GM12872 (cell line): Measurements from ENCODE around the gene PLPP2.
A peak's percentile ranks its signal among the peaks of the same experiment; 100 is the strongest.

ENCODE experiments used
- TF ChIP-seq, protein P1 (sequence below): IDR thresholded peaks from 3 replicates; pipeline ENCODE4 v1.5.1; 2011; ENCODE audit warnings: low read depth, mild to moderate bottlenecking, low read length, moderate library complexity; ENCODE audit not compliant: insufficient read depth

Gene PLPP2

DNA sequence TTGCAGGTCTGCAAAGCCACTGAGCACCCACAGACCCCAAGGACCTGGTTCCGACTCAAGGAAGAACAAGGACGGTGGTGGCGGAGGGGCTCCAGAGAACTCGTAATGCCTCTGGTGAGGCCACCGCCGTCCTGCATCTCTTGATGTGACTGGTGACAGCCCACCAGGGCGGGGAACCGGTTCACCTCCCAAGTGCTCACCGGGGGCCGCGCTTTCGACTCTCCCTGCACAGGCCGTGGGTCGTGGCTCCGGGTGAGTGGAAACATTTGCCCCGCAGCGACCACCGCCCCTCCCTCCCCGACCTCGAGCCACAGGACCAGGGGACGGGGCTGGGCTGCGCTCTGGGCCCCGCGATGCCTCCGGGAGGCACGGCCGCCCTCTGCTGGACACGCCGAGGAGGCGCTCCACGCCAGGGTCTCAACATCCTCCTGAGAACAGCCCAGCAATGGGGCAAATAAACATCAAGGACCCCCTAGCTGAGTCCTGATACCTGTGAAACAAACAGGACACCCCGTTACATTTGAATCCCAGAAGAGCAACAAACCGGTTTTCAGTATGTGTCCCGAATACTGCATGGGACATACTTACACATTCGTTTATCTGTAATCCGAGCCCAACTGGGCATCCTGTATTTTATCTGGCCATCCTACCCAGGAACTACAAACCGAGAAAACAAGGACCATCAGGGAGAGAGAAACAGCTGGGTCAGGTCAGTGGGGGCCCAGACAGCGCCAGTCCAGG lies 3.9 kb upstream of the PLPP2 start:
- TF ChIP-seq, protein P1, sequence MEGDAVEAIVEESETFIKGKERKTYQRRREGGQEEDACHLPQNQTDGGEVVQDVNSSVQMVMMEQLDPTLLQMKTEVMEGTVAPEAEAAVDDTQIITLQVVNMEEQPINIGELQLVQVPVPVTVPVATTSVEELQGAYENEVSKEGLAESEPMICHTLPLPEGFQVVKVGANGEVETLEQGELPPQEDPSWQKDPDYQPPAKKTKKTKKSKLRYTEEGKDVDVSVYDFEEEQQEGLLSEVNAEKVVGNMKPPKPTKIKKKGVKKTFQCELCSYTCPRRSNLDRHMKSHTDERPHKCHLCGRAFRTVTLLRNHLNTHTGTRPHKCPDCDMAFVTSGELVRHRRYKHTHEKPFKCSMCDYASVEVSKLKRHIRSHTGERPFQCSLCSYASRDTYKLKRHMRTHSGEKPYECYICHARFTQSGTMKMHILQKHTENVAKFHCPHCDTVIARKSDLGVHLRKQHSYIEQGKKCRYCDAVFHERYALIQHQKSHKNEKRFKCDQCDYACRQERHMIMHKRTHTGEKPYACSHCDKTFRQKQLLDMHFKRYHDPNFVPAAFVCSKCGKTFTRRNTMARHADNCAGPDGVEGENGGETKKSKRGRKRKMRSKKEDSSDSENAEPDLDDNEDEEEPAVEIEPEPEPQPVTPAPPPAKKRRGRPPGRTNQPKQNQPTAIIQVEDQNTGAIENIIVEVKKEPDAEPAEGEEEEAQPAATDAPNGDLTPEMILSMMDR: peak; percentile 79

GRCh38 chr19:294341-294945 lies 3.2 kb upstream of the PLPP2 start:
- TF ChIP-seq, protein P1: no peak

DNA sequence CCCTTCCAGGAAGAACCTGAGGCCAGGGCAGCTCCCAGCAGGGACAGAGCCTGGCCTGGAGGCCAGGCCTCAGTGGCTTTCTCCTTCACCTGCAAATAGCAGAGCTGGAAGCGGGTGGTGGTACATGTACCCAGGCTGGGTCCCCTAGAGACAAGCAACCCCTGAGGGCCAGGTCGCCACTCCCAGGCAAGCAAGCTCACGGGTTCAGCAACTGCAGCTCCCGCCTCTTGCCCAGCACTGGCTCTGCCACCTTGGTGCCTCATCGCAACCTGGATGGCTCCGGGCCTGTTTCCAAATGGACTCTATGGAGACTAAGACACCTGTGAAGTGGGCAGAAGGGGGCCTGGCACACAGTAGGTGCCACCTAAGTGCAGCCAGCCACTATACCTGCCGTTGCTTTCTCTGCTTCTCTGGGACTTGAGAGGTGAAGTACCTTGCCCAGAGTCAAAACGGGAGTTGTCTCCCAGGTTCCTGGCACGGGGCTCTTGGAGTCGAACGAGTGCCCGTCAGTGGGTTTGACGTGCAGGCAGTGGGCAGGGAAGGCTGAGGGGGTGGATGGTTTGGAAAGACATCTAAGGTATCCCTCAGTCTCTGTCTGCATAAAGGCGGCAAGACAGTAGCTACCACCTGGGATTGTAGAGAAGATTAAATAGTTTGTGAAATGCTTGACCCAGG lies 2.4 kb upstream of the PLPP2 start:
- TF ChIP-seq, protein P1: no peak

- TF ChIP-seq, protein P1: no peak
Observed at GRCh38 chr19:292951-293350, 1.7 kb upstream of the PLPP2 start.

DNA sequence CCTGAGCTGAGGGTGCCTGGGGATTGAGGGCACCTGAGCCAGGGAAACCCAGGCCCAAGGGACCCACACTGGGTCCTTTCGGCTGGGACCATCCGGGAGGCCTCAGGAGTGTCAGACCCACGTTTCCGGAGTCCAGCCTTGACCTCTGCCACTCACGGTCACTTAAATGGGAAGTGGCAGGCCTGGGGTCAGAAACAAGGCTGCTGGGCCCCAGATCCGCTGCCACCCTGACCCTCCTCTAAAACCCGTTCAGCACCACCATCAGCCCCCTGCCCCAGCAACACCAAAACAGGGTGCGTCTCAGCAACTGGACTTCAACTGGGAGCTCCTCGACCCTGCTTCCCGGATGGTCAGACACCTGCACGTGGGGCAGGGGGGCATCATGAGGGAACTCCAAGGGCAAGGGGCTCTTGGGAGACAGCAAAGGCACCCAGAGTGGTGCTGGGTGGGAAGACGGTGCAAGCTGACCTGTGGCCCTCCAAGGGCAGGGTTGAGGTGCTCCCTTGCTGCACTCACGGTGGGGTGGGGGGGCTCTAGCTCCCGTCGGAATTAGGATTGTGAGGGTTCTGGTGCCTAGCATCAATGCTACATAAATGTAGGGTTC lies 1.2 kb upstream of the PLPP2 start:
- TF ChIP-seq, protein P1: no peak

DNA sequence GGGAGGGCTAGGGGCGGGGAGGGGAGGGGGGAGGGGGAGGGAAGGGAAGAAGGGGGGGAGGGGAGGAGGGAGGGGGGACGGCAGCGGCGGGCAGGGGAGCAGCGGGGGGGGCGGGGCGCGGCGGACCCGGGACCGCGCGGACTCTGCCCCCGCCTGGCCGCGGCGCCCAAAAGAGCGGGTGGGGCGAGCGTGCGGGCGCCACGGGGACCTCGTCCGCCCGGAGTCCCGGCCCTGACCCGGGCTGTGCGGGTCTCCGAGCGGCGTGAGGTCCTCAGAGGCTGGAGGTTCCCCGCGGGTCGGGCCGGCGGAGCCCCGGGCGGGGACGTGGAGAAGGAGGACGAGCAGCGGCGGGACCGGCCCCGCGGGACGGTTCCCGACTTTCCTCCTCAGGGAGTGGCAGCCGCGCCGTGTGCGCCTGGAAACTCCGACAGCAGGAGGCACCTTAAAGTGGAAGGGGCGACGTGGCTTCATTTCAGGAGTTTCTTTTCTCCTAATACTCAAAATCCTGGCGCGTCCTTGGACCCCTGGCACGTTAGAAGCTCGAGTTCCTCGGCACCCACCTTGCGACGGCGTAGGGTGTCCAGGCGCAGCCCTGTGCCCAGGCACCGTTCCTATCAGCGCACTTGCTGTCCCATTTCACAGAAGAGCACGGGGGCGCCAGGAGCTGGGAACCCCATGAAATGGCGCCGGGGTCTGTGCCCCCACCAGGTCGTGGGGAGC lies 518 bp upstream of the PLPP2 start:
- TF ChIP-seq, protein P1: no peak
